HG03159 (cell line): Measurements from ENCODE around the gene S100A13.
"Not testable (repeated sequence)": the region's sequence is repeated elsewhere in the genome, so short reads cannot be mapped to it uniquely, and the experiment has no call there.

Experiments
- ATAC-seq: cut with Tn5 transposase; IDR thresholded peaks from one replicate; pipeline ENCODE4 v1.9.1; 2021; ENCODE audit warnings: mild to moderate bottlenecking, moderate library complexity; ENCODE audit not compliant: unreplicated experiment

Gene S100A13

DNA sequence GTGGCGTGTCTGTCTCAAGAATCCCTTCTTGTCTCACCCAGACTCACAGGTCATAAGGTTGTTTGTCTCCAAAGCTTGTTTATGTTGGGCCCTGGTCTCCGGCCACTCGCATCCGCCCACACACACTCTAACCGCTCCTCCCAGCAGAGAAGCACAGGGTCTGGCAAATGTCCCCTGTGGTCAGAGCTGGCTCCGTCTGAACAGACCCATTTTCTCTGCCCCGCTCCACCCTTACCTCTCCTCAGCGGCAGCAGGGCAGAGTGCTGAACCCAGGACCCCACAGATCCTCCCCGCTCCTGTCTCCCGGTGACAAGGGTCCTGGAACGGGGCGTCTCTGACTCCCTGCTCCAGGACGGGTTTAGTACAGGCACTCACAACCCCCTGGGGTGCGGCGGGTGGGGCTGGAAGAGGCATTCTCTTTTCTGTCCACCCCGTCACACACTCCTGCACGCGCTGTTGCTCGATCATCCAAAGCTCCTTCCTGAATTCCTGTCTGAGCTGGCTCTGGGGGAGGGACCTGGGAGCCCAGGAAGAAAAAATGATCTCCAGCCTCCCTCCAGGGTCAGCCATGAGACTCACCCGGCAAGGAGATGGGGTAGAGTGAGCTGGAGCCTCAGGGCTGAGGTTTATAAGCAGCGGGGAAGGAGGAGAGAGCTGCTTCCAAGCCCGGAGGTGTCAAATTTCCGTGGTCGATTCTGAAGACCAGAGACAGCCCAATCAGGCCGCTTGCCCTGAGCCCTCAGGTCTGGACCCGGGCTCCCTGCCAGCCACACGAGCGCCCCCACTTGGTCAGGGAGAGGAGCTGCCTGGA lies at the start of gene S100A13:
TSS of gene S100A13 (minus strand) at position 602 of the 811 bp plus-strand sequence. CDS start 1,033 bp downstream, outside the sequence.
- no peak for ATAC-seq

DNA sequence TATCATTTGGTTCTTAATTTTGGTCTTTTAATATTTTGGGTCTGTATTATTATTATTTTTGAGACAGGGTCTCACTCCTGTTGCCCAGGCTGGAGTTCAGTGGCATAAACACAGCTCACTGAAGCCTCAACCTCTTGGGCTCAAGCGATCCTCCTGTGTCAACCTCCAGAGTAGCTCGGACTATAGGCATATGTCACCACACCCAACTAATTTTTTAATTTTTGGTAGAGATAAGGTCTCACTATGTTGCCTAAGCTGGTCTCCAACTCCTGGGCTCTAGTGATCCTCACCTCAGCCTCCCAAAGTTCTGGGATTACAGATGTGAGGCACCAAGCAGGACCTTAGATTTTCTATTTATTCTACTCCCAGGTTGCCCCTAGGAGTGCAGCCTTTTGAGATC lies 46.2 kb upstream of the S100A13 start:
- ATAC-seq = no peak

DNA sequence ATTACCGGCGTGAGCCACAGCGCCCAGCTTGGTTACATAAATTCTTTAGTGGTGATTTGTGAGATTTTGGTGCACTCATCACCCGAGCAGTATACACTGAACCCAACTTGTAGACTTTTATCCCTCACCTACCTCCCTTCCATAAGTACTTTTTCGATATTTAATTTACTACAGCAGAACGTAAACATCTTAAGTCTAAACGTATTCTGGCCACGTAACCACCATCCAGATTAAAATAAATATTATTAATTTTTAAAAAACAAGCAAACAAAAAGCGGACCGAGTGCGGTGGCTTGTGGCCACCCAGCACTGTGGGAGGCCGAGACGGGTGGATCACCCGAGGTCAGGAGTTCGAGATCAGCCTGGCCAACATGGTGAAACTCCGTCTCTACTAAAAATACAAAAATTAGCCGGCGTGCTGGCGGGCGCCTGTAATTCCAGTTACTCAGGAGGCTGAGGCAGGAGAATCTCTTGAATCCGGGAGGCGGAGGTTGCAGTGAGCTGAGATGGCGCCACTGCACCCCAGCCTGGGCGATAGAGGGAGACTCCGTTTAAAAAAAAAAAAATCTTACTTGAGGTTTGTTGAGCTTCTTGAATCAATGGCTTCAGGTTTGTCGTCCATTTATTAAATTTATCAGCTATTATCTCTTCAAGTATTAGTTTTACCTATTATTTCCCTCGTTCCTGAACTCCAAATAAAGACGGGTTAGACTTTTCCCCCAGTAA lies 44.5 kb upstream of the S100A13 start:
- ATAC-seq = peak; percentile 16

DNA sequence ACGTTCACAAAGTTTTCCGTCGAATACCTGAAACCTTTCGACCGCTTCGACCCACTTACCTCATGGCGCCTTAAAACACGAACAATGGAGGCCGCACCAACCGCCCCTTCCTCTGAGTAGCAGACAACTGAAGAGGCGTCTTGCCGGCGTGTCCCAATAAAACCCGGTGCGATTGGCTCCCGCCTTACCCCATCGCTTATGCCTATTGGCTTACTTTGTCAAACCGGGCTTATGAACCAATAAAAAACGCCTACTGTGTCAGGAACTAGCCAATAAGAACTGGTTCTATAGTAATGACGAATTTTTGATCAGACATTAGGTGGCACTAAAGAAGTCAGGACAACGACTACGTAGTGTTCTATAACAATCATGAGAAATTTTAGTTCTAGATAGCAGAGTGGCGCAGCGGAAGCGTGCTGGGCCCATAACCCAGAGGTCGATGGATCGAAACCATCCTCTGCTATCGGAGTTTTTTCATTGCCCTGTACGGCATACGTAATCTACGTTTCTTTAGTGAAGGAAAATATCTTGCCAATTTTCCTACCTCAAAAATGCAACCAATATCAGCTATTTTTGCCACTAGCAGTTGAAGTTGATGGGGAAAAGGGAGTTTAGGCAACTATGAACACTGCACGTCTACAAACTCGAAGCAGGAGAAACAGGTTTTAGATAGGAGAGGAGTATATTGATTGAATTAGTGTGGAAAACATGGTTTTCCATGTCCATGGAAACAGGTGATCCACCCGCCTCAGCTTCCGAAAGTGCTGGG lies 43.7 kb upstream of the S100A13 start, which contains the start of gene ILF2:
TSS of gene ILF2 (minus strand) at position 135 of the 769 bp plus-strand sequence. CDS start at position 64, 71 bp downstream.
- peak; percentile 86 for ATAC-seq

DNA sequence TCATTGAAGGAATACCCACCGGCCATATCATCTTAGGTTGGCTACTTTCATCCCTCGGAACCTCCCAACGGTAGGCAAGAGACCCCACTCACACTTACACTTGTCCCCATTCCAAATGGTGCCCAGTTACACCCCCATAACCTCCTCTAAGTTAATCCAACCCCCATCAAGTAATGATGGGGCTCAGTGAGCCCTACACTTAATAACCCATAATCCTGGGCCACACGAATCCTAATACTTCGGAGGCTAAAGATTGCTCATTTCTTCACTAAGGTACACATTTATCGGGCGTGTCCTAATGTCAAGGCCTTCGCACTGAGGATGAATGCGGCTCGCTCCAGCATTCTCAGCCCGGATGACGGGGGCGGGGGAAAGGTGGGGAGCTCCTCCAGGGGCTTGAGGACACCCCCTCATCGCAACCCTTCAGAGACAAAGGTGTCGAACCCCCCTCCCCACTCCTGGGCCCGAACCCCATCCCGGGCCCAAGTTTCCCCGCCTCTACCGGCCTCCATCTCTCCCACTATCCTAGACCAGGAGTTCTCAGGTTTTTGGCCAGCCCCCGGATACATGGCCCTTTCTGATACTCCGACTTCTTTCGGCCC lies 43.1 kb upstream of the S100A13 start:
- peak; percentile 1 for ATAC-seq

DNA sequence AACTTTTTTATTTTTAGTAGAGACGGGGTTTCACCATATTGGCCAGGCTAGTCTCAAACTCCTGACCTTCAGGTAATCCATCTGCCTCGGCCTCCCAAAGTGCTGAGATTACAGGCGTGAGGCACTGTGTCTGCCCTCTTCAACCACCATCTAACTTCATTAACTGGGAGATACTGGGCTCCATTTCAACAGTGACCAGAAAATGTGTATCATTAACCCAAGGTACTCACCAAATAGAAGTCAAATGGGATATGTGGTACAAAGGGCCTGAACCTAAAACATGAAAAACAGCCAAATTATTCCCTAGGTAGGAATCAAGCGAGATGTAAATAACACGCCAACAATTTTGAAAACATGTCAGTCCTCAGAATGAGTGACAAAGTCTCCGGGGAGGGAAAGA lies 42.3 kb upstream of the S100A13 start:
- ATAC-seq = no peak

DNA sequence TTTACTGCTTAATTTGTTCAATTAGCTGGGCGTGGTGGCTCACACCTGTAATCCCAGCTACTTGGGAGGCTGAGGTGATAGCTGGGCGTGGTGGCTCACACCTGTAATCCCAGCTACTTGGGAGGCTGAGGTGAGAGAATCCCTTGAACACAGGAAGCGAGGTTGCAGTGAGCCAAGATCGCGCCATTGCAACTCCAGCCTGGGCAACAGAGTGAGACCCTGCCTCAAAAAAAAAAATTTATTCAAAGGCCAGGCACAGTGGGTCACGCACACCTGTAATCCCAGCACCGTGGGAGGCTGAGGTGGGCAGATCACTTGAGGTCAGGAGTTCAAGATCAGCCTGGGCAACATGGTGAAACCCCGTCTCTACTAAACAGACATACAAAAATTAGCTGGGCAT lies 41.4 kb upstream of the S100A13 start:
- not testable (repeated sequence) for ATAC-seq

DNA sequence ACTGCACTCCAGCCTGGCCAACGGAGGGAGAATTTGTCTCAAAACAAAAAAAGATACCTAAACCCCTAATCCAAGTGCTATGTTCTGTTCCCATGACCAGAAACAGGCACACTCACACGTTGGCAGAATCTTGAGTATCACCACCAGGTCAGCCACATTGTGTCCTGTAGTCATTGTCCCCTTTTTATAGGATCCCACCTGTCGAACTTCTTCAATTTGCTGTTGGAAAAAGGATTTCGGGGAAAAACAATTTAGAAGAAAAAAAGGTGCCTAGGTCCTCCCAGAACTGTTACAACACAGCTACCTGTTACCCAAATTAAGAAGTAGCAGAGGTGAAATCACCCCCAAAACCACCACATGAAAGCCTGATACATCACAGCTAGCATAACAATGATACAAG lies 40.1 kb upstream of the S100A13 start:
- no peak for ATAC-seq

DNA sequence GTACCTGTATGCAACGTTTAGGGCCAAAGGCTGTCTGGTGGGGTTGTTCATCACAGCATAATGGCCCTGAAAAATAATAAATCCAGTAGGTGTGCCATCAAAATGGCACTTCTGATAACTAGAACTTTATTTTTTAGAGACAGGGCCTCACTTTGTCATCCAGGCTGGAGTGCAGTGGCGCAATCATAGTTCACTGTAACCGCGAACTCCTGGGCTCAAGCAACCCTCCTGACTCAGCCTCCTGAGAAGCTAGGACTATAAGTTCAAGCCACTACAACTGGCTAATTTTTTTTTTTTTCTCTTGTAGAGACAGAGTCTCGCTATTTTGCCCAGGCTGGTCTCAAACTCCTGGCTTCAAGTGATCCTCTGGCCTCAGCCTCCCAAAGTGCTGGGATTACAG lies 35.9 kb upstream of the S100A13 start:
- ATAC-seq = no peak

DNA sequence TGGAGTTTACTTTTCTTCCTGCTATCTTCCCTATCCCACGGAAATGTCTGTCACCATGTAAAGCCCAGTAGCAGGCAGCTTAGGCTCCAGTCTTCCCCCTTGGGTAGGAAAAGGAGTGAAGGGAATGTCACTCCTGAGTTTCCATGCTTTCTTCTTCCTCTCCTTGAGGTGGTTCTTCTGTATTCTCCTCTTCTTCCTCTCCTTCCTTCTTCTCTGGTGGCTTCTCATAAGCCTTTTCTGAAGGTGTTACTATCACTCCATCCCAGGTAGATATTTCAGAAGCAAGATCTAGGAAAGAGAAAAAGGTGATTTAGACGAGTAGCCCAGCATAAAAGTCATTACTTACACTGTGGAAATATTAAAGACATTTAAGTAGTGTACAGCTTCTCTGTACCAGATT lies 35.0 kb upstream of the S100A13 start:
- no peak for ATAC-seq

DNA sequence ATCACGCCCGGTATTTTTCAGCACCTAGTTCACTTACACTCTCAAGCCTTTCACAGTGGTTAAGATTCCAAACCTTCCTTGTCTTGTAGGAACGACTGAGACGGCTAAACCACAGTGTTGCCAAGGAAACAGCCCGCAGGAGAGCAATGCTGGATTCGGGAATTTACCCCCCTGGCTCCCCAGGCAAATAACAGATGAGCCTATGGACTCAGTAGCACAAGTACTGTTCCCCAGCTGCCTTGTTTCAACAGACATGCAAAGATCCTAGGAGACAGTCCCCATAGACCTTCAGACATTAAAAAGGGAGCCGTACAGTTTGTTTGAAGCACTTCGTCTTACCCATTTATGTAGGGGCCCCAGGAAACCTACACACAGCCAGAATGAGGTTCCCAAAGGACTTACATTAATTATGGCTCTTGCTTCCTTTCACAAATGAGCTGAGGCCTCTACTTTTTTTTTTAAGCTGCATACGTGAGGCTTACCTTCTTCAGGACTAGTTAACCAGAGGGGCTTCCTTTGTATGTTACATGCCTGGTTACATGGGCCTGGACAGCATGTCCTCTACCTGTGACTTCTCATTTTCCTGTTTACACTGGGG lies 33.9 kb upstream of the S100A13 start:
- no peak for ATAC-seq

DNA sequence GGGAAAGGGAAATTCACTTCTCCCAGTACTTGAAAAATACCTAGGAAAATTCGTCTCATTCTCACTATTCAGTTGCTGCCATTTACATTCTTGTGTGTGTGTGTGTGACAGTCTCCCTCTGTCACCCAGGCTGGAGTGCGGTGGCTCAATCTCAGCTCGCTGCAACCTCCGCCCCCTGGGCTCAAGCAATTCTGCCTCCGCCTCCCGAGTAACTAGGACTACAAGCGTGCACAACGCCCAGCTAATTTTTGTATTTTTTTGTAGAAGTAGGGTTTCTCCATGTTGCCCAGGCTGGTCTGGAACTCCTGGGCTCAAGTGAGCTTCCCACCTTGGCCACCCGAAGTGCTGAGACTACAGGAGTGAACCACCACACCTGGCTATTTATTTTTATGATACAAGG lies 32.4 kb upstream of the S100A13 start:
- ATAC-seq = no peak

DNA sequence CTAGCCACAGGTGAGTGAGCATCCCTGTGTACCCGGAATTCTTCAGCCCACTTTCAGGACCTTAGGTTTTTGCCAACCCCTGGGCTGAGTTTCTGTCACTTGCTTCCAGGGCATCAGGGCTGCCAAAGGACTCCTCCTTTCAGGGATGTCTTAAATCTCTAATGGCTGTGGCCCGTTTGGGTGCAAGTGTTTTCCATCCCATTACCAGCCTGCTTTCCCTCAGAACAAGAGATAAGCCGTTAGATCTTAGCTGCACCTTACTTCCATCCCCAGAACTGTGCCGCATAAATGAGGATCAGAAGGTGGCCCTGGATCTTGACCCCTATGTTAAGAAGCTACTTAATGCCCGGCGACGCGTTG lies 31.9 kb upstream of the S100A13 start:
- ATAC-seq = no peak

DNA sequence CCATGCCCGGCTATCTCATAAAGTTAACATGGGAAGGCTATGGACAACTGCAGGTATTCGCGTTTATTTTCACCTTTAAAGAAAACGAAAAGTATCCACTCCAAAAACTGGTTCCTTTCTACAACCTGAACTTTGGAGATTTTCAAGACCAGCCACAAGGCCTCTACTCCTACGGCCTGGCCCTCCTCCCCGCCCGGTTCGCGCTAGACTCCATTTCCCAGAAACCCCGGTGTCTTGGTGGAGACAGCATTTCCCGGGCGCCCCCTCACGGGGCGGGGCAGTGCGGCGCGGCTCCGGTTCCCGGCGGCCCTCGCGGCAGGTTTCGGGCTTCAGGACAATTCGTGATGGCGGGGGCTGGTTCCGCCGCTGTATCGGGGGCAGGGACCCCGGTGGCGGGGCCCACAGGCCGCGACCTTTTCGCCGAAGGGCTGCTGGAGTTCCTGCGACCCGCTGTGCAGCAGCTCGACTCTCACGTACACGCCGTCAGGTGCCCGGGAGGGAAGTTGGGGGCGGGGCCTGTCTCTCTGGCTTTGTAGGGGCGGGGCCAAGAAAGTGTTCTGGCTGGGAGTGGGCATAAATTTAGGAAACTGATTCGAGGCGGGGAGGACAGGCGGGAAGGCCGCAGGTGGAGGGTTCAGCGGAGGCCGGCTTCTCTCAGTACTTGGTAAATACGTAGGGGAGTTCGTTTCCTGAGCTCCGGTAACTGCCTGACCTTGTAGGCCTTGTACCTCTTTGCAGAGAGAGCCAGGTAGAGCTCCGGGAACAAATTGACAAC lies 31.3 kb upstream of the S100A13 start, which contains the start of gene SNAPIN:
TSS of gene SNAPIN (plus strand) at position 304 of the 775 bp plus-strand sequence. CDS start at position 345, 41 bp downstream.
- ATAC-seq = peak; percentile 89

DNA sequence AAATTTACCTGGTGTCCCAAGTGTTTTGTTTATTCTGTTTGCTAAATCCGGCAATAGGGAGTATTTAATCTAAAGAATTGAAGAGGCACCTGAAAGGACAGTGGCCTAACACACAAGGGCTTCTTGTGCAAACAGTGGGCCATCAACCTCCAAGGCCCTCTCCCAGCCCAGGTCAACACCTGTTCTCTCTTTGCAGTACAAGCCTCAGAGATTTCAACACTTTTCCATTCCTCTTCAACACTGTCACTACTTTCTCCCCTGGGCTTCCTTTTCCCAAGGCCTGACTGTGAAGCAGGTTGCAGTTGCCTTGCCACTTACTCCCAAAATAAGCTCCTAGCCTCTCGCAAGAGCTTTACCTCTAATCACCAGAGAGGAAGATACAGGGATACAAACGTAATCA lies 28.0 kb upstream of the S100A13 start:
- no peak for ATAC-seq

DNA sequence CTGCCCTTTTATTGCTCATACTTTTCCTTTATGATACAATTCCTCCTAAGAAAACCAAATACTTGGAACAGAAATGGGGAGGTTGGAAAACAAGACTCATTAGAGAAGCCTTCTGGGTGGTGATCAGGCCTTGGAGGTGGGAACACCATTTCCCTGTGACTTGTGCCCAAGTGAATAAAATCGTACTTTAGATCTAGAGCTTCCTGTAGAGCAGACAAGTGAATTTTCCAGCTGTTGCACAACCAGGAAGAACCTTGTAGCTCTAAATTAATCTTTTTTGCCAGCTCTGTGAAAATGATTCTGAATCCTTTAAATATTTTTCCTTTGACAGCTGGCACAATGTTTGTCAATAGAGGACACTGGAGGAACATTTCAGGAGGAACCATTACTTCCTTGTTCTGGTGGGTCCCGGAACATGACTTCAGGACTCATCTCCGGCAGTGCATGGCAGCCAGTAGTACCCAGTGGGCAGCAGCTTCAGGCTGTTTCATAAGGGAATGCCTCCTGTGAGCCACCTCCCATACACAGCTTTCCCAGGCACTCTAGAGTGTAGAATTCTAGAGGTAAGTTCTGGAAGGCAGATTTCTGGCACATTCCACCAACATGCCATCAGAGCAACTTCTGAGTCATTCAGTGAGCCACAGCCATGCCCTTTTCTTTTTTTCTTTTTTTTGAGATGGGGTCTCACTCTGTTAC lies 25.6 kb upstream of the S100A13 start:
- no peak for ATAC-seq

DNA sequence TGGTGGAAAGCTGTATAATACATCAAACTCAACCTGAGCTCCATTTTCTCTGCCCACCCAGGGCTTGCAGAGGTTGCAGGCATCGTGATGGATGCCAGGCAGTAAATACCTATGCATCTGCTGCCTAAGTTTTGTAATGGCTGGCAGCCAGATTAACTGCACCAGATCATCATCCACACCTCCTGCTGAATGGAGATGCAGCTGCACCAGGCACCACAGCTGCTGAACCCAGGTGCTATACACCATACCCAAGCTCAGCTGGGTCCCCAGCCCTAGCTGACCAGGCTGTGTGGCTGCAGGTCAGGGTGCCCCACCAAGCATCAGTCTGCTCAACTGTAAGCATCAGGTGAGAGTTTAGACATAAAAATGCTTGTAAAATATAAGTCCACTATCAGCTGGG lies 24.5 kb upstream of the S100A13 start:
- ATAC-seq = no peak

DNA sequence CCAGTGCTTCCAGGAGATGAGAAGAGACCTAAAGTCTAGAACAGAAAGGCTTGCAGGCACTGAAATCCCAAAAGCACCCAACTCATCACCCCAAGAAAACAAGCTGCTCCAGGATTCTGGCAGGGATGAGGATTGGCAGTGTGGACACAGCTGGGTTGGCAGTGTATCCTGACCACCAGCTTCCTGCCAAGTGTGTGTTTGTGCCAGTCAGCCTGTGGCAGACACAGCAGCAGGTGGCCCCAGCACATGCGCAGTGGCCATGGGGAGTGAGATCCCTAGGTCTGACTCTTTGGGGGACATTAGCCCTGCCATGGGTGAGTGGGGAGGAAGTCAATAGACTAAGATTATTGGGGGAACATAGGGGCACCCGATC lies 22.5 kb upstream of the S100A13 start:
- no peak for ATAC-seq

DNA sequence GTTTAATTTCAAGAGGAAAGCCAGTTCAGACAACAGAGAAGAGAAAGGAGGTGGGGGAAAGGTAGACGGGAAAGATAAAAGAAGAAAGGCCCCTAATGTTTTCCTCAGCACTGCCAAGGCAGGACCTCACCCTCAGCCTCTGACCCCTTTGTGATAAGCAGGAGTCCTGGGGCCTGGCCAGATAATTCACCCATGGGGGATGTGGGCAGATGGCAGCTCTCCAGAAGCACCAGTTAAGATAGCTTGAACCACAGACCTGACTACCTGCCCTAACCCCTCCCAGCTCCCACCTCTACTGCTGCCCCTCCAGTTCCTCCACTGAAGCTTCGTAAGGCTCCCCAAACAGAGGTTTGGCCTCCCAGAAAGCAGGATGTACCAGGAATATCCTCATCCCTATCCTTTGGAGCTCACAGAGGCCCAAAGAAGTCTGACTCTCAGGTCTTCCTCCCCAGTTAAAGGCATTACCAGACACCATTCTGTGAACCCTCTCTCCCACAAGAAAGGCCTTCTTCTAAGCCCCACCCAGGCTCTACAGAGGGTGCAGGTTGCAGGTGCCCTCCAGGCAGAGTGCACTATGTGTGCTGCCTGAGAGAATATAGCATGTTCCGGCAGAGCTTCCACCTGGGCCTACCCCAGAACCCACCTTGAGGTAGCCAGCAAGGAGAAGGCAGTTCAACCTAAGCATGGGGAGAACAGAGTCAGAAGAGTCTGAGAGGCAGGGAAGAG lies 22.0 kb upstream of the S100A13 start:
- no peak for ATAC-seq
